Uterus (tissue), 2 donors: Measurements from ENCODE around the gene NSRP1.

Source experiments
- POLR2A ChIP-seq, 2 donors: fragments of 450-650 bp; IDR thresholded peaks; one replicate each; pipeline ENCODE4 v1.6.1; 2016; ENCODE audit warnings: antibody characterized with exemption in 2 of 2, mild to moderate bottlenecking in 1 of 2, moderate library complexity in 1 of 2
- TF ChIP-seq, protein P1 (sequence below), 4 experiments: fragments of 200-600 bp in 2 of 4; fragments of 450-650 bp in 2 of 4; sonication (generic) in 2 of 4; IDR thresholded peaks; one replicate each; pipeline ENCODE4 v1.5.1; 2016 to 2019; ENCODE audit warnings: antibody characterized with exemption in 4 of 4, mild to moderate bottlenecking in 2 of 4, moderate library complexity in 1 of 4

DNA sequence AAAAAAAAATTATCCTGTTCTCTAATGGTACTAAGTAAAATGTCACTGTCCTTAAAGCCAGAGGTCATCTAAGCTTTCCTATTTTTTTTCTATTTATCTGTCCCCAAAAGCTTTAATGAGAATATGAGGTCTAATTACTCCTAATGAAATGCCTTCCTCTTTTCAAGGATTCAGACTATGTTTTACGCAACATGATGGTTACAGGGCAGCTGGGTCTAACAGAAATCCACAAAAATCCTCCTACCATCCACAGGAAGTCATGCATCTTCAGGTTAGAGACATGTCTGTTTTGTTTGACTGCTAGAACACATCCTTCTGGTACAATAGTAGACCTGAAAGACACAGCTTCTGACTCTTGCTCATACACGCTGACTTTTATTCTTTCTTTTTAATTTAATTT lies 29.7 kb upstream of the NSRP1 start:
- TF ChIP-seq, protein P1, sequence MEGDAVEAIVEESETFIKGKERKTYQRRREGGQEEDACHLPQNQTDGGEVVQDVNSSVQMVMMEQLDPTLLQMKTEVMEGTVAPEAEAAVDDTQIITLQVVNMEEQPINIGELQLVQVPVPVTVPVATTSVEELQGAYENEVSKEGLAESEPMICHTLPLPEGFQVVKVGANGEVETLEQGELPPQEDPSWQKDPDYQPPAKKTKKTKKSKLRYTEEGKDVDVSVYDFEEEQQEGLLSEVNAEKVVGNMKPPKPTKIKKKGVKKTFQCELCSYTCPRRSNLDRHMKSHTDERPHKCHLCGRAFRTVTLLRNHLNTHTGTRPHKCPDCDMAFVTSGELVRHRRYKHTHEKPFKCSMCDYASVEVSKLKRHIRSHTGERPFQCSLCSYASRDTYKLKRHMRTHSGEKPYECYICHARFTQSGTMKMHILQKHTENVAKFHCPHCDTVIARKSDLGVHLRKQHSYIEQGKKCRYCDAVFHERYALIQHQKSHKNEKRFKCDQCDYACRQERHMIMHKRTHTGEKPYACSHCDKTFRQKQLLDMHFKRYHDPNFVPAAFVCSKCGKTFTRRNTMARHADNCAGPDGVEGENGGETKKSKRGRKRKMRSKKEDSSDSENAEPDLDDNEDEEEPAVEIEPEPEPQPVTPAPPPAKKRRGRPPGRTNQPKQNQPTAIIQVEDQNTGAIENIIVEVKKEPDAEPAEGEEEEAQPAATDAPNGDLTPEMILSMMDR (IDR thresholded peaks at IDR 0.05), result no peak
- TF ChIP-seq POLR2A (IDR thresholded peaks at IDR 0.05), result no peak
